GM13976 (cell line): Measurements from ENCODE around the gene TBC1D2B.

Experiments used
- DNase-seq: peaks from one replicate; pipeline ENCODE4 v3.0.0; 2012; ENCODE audit warnings: low spot score
- CTCF ChIP-seq: IDR thresholded peaks from 2 replicates; pipeline ENCODE4 v1.5.1; 2012; ENCODE audit warnings: borderline replicate concordance, mild to moderate bottlenecking; ENCODE audit not compliant: insufficient read depth; ENCODE audit errors: extremely low read depth, missing control alignments, control extremely low read depth
- in situ Hi-C: fragments of 300-500 bp; cut with MboI; formaldehyde crosslinking; loops from one replicate; pipeline ENCODE4 v1.12.0; 2022; ENCODE audit warnings: low sequenced_read_pairs, mixed read lengths, inconsistent platforms; ENCODE audit not compliant: unreplicated experiment

TBC1D2B gene

GRCh38 chr15:78041946-78042345, 35.6 kb downstream of the TBC1D2B start:
- in situ Hi-C loops = no loop called here
- TF ChIP-seq CTCF = no peak
- no peak for DNase-seq

- no peak for TF ChIP-seq CTCF
- DNase-seq = no peak
- in situ Hi-C loops = no loop called here
These were observed 36.8 kb downstream of the TBC1D2B start for GRCh38 chr15:78040653-78041244.

DNA sequence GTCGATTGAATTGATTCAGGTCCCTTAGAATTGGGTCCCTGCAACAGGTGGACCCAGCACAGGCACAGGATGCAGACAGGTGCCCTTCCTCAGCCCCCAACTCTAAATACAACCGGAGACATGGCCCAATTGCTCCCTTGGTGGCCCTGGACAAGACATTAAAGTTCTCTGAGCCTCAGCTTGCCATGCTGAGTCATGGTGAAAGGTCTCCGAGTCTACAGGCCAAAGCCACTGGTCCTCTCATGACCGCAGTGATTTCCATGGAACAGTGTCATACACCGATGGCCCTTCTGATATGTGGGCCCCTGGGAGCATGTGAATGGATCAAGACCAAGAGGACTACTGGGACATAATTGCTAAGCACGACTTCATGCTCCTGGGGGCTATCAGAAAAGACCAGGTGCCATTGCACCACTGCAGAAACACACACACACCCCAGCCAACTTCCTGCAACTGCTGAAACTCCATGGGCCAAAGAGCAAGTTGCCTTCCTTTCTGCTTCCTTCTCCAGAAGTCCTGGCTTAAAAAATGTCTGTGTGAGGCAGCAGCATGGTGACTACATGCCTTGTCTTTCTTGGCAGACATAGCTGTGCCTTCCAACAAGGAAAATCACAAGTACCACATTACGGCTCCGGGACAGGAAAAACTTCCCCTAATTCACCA, 38.8 kb downstream of the TBC1D2B start:
- no peak for TF ChIP-seq CTCF
- DNase-seq = no peak
- in situ Hi-C loops = no loop called here

DNA sequence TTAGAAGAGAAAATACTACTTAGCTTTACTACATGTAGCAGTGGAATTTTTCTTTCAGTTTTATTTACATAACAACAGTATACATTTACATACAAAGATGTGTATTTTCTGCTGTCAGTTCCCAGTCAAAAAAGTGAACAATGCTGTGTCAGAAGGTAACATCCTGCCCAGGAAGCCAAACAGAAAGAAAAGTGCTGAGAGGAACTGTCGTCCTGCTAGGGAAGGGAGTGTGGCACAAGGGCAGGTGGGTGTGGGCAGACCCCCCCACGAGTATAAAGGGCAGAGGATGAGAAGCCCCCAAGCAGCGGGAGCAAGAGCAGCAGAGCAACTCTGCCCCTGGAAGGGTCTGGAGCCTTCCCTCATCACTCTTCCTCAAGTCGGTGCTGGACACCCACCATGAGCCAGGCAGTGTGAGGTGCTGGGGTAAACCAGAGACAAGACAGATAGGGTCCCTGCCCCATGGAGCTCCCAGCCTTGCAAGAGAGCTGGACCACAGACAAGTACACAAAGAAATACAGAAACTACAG, 39.7 kb downstream of the TBC1D2B start:
- no peak for TF ChIP-seq CTCF
- no peak for DNase-seq
- in situ Hi-C loops = no loop called here

DNA sequence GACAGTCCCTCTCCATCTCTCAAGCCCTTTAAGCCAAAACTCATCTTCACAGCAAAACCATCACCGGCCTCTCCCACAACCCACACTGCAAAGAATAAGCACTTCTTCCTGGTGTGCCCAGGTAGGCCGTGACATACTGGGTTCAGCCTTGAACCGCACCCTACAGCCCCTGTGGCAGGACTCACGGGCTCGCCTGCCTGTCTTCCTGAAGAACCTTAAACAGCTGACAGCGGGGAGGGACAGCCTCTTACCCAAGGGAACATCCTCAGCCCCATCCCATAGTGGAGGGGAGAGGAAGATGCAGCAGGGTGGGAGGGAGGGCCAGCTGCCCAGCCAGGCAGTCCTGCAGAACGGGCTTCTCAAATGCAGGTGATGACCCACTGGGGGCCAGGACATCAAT, 40.2 kb downstream of the TBC1D2B start:
- TF ChIP-seq CTCF = no peak
- in situ Hi-C loops = no loop called here
- no peak for DNase-seq

DNA sequence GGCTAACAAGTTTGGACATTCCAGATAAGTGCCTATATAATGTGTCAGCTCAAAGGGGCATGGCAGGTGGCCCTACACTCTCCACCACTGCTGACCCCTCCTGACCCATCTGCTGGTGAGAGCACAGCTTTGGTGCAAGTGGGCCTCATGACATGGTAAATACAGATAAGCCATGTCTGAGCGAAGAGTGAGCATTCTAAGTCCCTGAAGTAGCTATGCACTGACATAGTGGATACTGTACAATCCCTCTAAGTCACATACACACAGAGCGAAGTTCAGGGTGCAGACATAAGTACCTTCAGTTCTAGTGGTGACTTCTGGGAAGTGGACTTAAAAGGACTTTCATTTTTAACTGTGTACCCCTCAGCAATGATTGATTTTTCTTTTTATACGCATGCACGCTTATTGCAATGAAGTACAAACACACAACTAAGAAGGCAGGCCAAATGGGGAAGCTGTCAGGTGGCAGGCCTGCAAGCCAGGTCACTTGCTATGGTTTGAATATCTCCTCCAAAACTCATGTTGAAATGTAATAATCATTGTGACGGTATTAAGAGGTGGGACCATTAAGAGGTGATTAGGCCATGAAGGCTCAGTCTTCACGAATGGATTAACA, 41.5 kb downstream of the TBC1D2B start:
- in situ Hi-C loops = no loop called here
- DNase-seq = no peak
- no peak for TF ChIP-seq CTCF
